ENCODE data around the gene STARD13.
"Not testable (repeated sequence)": the region's sequence is repeated elsewhere in the genome, so short reads cannot be mapped to it uniquely, and the experiment has no call there.

Gene STARD13

GRCh38 chr13:33180122-33180804 is 105.3 kb downstream of the STARD13 start:
- Histone ChIP-seq H3K27me3 (ENCODE audit: insufficient read depth, insufficient read length) (no peaks in the 10 kb centered on the region), H3K9me3 (ENCODE audit: insufficient read depth, low read length) (no peaks in the 10 kb centered on the region), H3K4me3 (ENCODE audit: insufficient read length, low read depth) (no peak overlapping the region), H3K9ac (ENCODE audit: insufficient read length, low read depth) (no peak overlapping the region), H3K36me3 (ENCODE audit: insufficient read depth, insufficient read length, low read length) (no peaks in the 10 kb centered on the region), H3K4me1 (ENCODE audit: insufficient read depth, insufficient read length) (no peaks in the 10 kb centered on the region)
- DNase-seq (ENCODE audit: low read depth, low spot score) = no peak
- TF ChIP-seq YY1 (IDR thresholded peaks at IDR 0.05; ENCODE audit: insufficient read depth, insufficient read length) (no peak), SUZ12 (IDR thresholded peaks at IDR 0.05; ENCODE audit: extremely low read depth, insufficient read depth, insufficient read length) (no peak), ZNF274 (IDR thresholded peaks at IDR 0.05; ENCODE audit: low read depth, low read length) (no peak)

- Histone ChIP-seq H3K4me1 (ENCODE audit: insufficient read depth, insufficient read length) (no peaks in the 10 kb centered on the region), H3K36me3 (ENCODE audit: insufficient read depth, insufficient read length, low read length) (no peaks in the 10 kb centered on the region), H3K9ac (ENCODE audit: insufficient read length, low read depth) (no peak overlapping the region), H3K27me3 (ENCODE audit: insufficient read depth, insufficient read length) (no peaks in the 10 kb centered on the region), H3K4me3 (ENCODE audit: insufficient read length, low read depth) (no peak overlapping the region), H3K9me3 (ENCODE audit: insufficient read depth, low read length) (no peaks in the 10 kb centered on the region)
- DNase-seq (ENCODE audit: low read depth, low spot score) = no peak
- no peak for TF ChIP-seq ZNF274 (IDR thresholded peaks at IDR 0.05; ENCODE audit: low read depth, low read length)
- no peak for TF ChIP-seq SUZ12 (IDR thresholded peaks at IDR 0.05; ENCODE audit: extremely low read depth, insufficient read depth, insufficient read length)
- no peak for TF ChIP-seq YY1 (IDR thresholded peaks at IDR 0.05; ENCODE audit: insufficient read depth, insufficient read length)
Observed at GRCh38 chr13:33179463-33179862, 106.1 kb downstream of the STARD13 start.

- no peak for DNase-seq (ENCODE audit: low read depth, low spot score)
- TF ChIP-seq SUZ12 (IDR thresholded peaks at IDR 0.05; ENCODE audit: extremely low read depth, insufficient read depth, insufficient read length) (no peak), ZNF274 (IDR thresholded peaks at IDR 0.05; ENCODE audit: low read depth, low read length) (no peak), YY1 (IDR thresholded peaks at IDR 0.05; ENCODE audit: insufficient read depth, insufficient read length) (no peak)
- Histone ChIP-seq H3K36me3 (ENCODE audit: insufficient read depth, insufficient read length, low read length) (no peaks in the 10 kb centered on the region), H3K4me3 (ENCODE audit: insufficient read length, low read depth) (no peak overlapping the region), H3K9me3 (ENCODE audit: insufficient read depth, low read length) (no peaks in the 10 kb centered on the region), H3K27me3 (ENCODE audit: insufficient read depth, insufficient read length) (no peaks in the 10 kb centered on the region), H3K4me1 (ENCODE audit: insufficient read depth, insufficient read length) (no peaks in the 10 kb centered on the region), H3K9ac (ENCODE audit: insufficient read length, low read depth) (no peak overlapping the region)
Observed at GRCh38 chr13:33178209-33178840, 107.2 kb downstream of the STARD13 start.

- H3K36me3 ChIP-seq (ENCODE audit: insufficient read depth, insufficient read length, low read length); H3K4me3 ChIP-seq (ENCODE audit: insufficient read length, low read depth); H3K4me1 ChIP-seq (ENCODE audit: insufficient read depth, insufficient read length); H3K9me3 ChIP-seq (ENCODE audit: insufficient read depth, low read length); DNase-seq (ENCODE audit: low read depth, low spot score); H3K27me3 ChIP-seq (ENCODE audit: insufficient read depth, insufficient read length); H3K9ac ChIP-seq (ENCODE audit: insufficient read length, low read depth): not testable (repeated sequence)
Observed at GRCh38 chr13:33177340-33178208, 108.0 kb downstream of the STARD13 start.

- TF ChIP-seq SUZ12 (IDR thresholded peaks at IDR 0.05; ENCODE audit: extremely low read depth, insufficient read depth, insufficient read length) = no peak
- TF ChIP-seq YY1 (IDR thresholded peaks at IDR 0.05; ENCODE audit: insufficient read depth, insufficient read length) = no peak
- TF ChIP-seq ZNF274 (IDR thresholded peaks at IDR 0.05; ENCODE audit: low read depth, low read length) = no peak
- no peaks in the 10 kb centered on the region for H3K27me3 ChIP-seq (ENCODE audit: insufficient read depth, insufficient read length)
- no peak for DNase-seq (ENCODE audit: low read depth, low spot score)
- no peaks in the 10 kb centered on the region for H3K36me3 ChIP-seq (ENCODE audit: insufficient read depth, insufficient read length, low read length)
- H3K4me3 ChIP-seq (ENCODE audit: insufficient read length, low read depth) = no peak overlapping the region
- H3K9ac ChIP-seq (ENCODE audit: insufficient read length, low read depth) = no peak overlapping the region
- no peaks in the 10 kb centered on the region for H3K9me3 ChIP-seq (ENCODE audit: insufficient read depth, low read length)
- no peaks in the 10 kb centered on the region for H3K4me1 ChIP-seq (ENCODE audit: insufficient read depth, insufficient read length)
Observed at GRCh38 chr13:33176526-33176925, 109.0 kb downstream of the STARD13 start.

GRCh38 chr13:33175991-33176390 is 109.6 kb downstream of the STARD13 start:
- TF ChIP-seq YY1 (IDR thresholded peaks at IDR 0.05; ENCODE audit: insufficient read depth, insufficient read length) = no peak
- no peak for TF ChIP-seq SUZ12 (IDR thresholded peaks at IDR 0.05; ENCODE audit: extremely low read depth, insufficient read depth, insufficient read length)
- TF ChIP-seq ZNF274 (IDR thresholded peaks at IDR 0.05; ENCODE audit: low read depth, low read length) = no peak
- DNase-seq (ENCODE audit: low read depth, low spot score) = no peak

GRCh38 chr13:33174931-33175330 is 110.6 kb downstream of the STARD13 start:
- no peak for DNase-seq (ENCODE audit: low read depth, low spot score)
- H3K9ac ChIP-seq (ENCODE audit: insufficient read length, low read depth) = no peak overlapping the region
- no peaks in the 10 kb centered on the region for H3K9me3 ChIP-seq (ENCODE audit: insufficient read depth, low read length)
- TF ChIP-seq SUZ12 (IDR thresholded peaks at IDR 0.05; ENCODE audit: extremely low read depth, insufficient read depth, insufficient read length) (no peak), YY1 (IDR thresholded peaks at IDR 0.05; ENCODE audit: insufficient read depth, insufficient read length) (no peak), ZNF274 (IDR thresholded peaks at IDR 0.05; ENCODE audit: low read depth, low read length) (no peak)
- H3K4me3 ChIP-seq (ENCODE audit: insufficient read length, low read depth) = no peak overlapping the region
- H3K4me1 ChIP-seq (ENCODE audit: insufficient read depth, insufficient read length) = no peaks in the 10 kb centered on the region
- no peaks in the 10 kb centered on the region for H3K36me3 ChIP-seq (ENCODE audit: insufficient read depth, insufficient read length, low read length)
- H3K27me3 ChIP-seq (ENCODE audit: insufficient read depth, insufficient read length) = no peaks in the 10 kb centered on the region

More at GRCh38 chr13:33175991-33176390, 109.6 kb downstream of the STARD13 start:
- H3K9ac ChIP-seq (ENCODE audit: insufficient read length, low read depth) = no peak overlapping the region
- H3K4me1 ChIP-seq (ENCODE audit: insufficient read depth, insufficient read length) = no peaks in the 10 kb centered on the region
- no peak overlapping the region for H3K4me3 ChIP-seq (ENCODE audit: insufficient read length, low read depth)
- H3K36me3 ChIP-seq (ENCODE audit: insufficient read depth, insufficient read length, low read length) = no peaks in the 10 kb centered on the region
- H3K27me3 ChIP-seq (ENCODE audit: insufficient read depth, insufficient read length) = no peaks in the 10 kb centered on the region
- H3K9me3 ChIP-seq (ENCODE audit: insufficient read depth, low read length) = no peaks in the 10 kb centered on the region

All from NT2/D1 (cell line).